Measurements from ENCODE around the gene MAN1C1.
"Not testable (repeated sequence)": the region's sequence is repeated elsewhere in the genome, so short reads cannot be mapped to it uniquely, and the experiment has no call there.

MAN1C1 gene

GRCh38 chr1:25580927-25581326 lies 35.7 kb upstream of the MAN1C1 start:
- TF ChIP-seq CTCF (IDR thresholded peaks at IDR 0.05; ENCODE audit: insufficient read depth, low read length, poor library complexity, severe bottlenecking): no peak
- no peaks in the 10 kb centered on the region for H3K36me3 ChIP-seq (ENCODE audit: control insufficient read depth, insufficient read depth, low read length)
- DNase-seq (ENCODE audit: extremely low read depth, insufficient read length): no peak
- H3K4me3 ChIP-seq (replicated peaks; ENCODE audit: low read depth, low read length): no peak overlapping the region
- no peaks in the 10 kb centered on the region; the same call in 1 of the 2 replicates for H3K27me3 ChIP-seq (replicated peaks; ENCODE audit: control insufficient read depth, insufficient read depth, low read length)

GRCh38 chr1:25581764-25582163 lies 34.8 kb upstream of the MAN1C1 start:
- Histone ChIP-seq H3K36me3 (ENCODE audit: control insufficient read depth, insufficient read depth, low read length) (no peaks in the 10 kb centered on the region), H3K4me3 (replicated peaks; ENCODE audit: low read depth, low read length) (no peak overlapping the region), H3K27me3 (replicated peaks; ENCODE audit: control insufficient read depth, insufficient read depth, low read length) (no peaks in the 10 kb centered on the region; the same call in 1 of the 2 replicates)
- TF ChIP-seq CTCF (IDR thresholded peaks at IDR 0.05; ENCODE audit: insufficient read depth, low read length, poor library complexity, severe bottlenecking): no peak
- DNase-seq (ENCODE audit: extremely low read depth, insufficient read length): no peak

- Histone ChIP-seq H3K4me3 (replicated peaks; ENCODE audit: low read depth, low read length) (no peak overlapping the region), H3K36me3 (ENCODE audit: control insufficient read depth, insufficient read depth, low read length) (no peaks in the 10 kb centered on the region), H3K27me3 (replicated peaks; ENCODE audit: control insufficient read depth, insufficient read depth, low read length) (no peaks in the 10 kb centered on the region)
- no peak for TF ChIP-seq CTCF (IDR thresholded peaks at IDR 0.05; ENCODE audit: insufficient read depth, low read length, poor library complexity, severe bottlenecking)
- DNase-seq (ENCODE audit: extremely low read depth, insufficient read length): no peak
Observed at GRCh38 chr1:25583519-25584370, 32.8 kb upstream of the MAN1C1 start.

GRCh38 chr1:25586181-25586588 lies 30.4 kb upstream of the MAN1C1 start:
- no peak overlapping the region for H3K4me3 ChIP-seq (replicated peaks; ENCODE audit: low read depth, low read length)
- no peak for TF ChIP-seq CTCF (IDR thresholded peaks at IDR 0.05; ENCODE audit: insufficient read depth, low read length, poor library complexity, severe bottlenecking)
- no peaks in the 10 kb centered on the region for H3K36me3 ChIP-seq (ENCODE audit: control insufficient read depth, insufficient read depth, low read length)
- no peaks in the 10 kb centered on the region for H3K27me3 ChIP-seq (replicated peaks; ENCODE audit: control insufficient read depth, insufficient read depth, low read length)
- DNase-seq (ENCODE audit: extremely low read depth, insufficient read length): no peak

- DNase-seq (ENCODE audit: extremely low read depth, insufficient read length): no peak
- Histone ChIP-seq H3K27me3 (replicated peaks; ENCODE audit: control insufficient read depth, insufficient read depth, low read length) (no peaks in the 10 kb centered on the region), H3K36me3 (ENCODE audit: control insufficient read depth, insufficient read depth, low read length) (no peaks in the 10 kb centered on the region), H3K4me3 (replicated peaks; ENCODE audit: low read depth, low read length) (no peak overlapping the region)
- TF ChIP-seq CTCF (IDR thresholded peaks at IDR 0.05; ENCODE audit: insufficient read depth, low read length, poor library complexity, severe bottlenecking): no peak
Observed at GRCh38 chr1:25587290-25587689, 29.3 kb upstream of the MAN1C1 start.

- DNase-seq (ENCODE audit: extremely low read depth, insufficient read length); H3K36me3 ChIP-seq (ENCODE audit: control insufficient read depth, insufficient read depth, low read length); H3K27me3 ChIP-seq (replicated peaks; ENCODE audit: control insufficient read depth, insufficient read depth, low read length); H3K4me3 ChIP-seq (replicated peaks; ENCODE audit: low read depth, low read length): not testable (repeated sequence)
Observed at GRCh38 chr1:25588224-25588623, 28.4 kb upstream of the MAN1C1 start.

GRCh38 chr1:25588786-25589185 lies 27.8 kb upstream of the MAN1C1 start:
- DNase-seq (ENCODE audit: extremely low read depth, insufficient read length); H3K4me3 ChIP-seq (replicated peaks; ENCODE audit: low read depth, low read length); H3K36me3 ChIP-seq (ENCODE audit: control insufficient read depth, insufficient read depth, low read length); H3K27me3 ChIP-seq (replicated peaks; ENCODE audit: control insufficient read depth, insufficient read depth, low read length): not testable (repeated sequence)

Measured in GM06990 (cell line).